H1 (cell line): ENCODE measurements around the gene ELMOD1. TPM values are rescaled to one million over a fixed set of nuclear protein-coding genes. Genes with fewer than 3 reads are reported as not detected.

Source experiments
- polyA plus RNA-seq, 7 experiments: library from polyadenylated mRNA; depleted of rRNA in 3 of 7; stranded (reverse) in 5 of 7; unstranded in 2 of 7; fragments of >200 nt in 5 of 7; fragments of 200-250 nt in 2 of 7; gene quantifications; 1 replicate in 5 of 7; 2 replicates in 1 of 7; 4 replicates in 1 of 7; pipeline versions ENCODE4 v1.2.1 to v1.2.3, GENCODE V29; 2011 to 2013; ENCODE audit warnings: missing spikeins in 2 of 7, mixed read lengths in 2 of 7
- total RNA-seq: library from RNA; stranded (reverse); fragmentation: NEBNext Ultra II Directional; extraction: Animal tissue kit (Norgen Biotek cat#: 25700); gene quantifications from 2 replicates; pipeline ENCODE4 v1.2.1, GENCODE V29; 2021
- TF ChIP-seq, protein P1 (sequence below): fragments of 300-600 bp; sonication (generic); IDR thresholded peaks from 2 replicates; pipeline ENCODE4 v1.7.1; 2012; ENCODE audit warnings: low read length, moderate library complexity, mild to moderate bottlenecking, inconsistent platforms; ENCODE audit not compliant: insufficient replicate concordance

Gene ELMOD1
- total and polyA plus RNA-seq, 2 of the 8 experiments (the other 6 are each of a cell fraction or from before 2014, with no cell fraction given), result 0.47 to 1.6 TPM

GRCh38 chr11:107619926-107620325 is 29.0 kb downstream of the ELMOD1 start (continued):
- TF ChIP-seq, protein P1, sequence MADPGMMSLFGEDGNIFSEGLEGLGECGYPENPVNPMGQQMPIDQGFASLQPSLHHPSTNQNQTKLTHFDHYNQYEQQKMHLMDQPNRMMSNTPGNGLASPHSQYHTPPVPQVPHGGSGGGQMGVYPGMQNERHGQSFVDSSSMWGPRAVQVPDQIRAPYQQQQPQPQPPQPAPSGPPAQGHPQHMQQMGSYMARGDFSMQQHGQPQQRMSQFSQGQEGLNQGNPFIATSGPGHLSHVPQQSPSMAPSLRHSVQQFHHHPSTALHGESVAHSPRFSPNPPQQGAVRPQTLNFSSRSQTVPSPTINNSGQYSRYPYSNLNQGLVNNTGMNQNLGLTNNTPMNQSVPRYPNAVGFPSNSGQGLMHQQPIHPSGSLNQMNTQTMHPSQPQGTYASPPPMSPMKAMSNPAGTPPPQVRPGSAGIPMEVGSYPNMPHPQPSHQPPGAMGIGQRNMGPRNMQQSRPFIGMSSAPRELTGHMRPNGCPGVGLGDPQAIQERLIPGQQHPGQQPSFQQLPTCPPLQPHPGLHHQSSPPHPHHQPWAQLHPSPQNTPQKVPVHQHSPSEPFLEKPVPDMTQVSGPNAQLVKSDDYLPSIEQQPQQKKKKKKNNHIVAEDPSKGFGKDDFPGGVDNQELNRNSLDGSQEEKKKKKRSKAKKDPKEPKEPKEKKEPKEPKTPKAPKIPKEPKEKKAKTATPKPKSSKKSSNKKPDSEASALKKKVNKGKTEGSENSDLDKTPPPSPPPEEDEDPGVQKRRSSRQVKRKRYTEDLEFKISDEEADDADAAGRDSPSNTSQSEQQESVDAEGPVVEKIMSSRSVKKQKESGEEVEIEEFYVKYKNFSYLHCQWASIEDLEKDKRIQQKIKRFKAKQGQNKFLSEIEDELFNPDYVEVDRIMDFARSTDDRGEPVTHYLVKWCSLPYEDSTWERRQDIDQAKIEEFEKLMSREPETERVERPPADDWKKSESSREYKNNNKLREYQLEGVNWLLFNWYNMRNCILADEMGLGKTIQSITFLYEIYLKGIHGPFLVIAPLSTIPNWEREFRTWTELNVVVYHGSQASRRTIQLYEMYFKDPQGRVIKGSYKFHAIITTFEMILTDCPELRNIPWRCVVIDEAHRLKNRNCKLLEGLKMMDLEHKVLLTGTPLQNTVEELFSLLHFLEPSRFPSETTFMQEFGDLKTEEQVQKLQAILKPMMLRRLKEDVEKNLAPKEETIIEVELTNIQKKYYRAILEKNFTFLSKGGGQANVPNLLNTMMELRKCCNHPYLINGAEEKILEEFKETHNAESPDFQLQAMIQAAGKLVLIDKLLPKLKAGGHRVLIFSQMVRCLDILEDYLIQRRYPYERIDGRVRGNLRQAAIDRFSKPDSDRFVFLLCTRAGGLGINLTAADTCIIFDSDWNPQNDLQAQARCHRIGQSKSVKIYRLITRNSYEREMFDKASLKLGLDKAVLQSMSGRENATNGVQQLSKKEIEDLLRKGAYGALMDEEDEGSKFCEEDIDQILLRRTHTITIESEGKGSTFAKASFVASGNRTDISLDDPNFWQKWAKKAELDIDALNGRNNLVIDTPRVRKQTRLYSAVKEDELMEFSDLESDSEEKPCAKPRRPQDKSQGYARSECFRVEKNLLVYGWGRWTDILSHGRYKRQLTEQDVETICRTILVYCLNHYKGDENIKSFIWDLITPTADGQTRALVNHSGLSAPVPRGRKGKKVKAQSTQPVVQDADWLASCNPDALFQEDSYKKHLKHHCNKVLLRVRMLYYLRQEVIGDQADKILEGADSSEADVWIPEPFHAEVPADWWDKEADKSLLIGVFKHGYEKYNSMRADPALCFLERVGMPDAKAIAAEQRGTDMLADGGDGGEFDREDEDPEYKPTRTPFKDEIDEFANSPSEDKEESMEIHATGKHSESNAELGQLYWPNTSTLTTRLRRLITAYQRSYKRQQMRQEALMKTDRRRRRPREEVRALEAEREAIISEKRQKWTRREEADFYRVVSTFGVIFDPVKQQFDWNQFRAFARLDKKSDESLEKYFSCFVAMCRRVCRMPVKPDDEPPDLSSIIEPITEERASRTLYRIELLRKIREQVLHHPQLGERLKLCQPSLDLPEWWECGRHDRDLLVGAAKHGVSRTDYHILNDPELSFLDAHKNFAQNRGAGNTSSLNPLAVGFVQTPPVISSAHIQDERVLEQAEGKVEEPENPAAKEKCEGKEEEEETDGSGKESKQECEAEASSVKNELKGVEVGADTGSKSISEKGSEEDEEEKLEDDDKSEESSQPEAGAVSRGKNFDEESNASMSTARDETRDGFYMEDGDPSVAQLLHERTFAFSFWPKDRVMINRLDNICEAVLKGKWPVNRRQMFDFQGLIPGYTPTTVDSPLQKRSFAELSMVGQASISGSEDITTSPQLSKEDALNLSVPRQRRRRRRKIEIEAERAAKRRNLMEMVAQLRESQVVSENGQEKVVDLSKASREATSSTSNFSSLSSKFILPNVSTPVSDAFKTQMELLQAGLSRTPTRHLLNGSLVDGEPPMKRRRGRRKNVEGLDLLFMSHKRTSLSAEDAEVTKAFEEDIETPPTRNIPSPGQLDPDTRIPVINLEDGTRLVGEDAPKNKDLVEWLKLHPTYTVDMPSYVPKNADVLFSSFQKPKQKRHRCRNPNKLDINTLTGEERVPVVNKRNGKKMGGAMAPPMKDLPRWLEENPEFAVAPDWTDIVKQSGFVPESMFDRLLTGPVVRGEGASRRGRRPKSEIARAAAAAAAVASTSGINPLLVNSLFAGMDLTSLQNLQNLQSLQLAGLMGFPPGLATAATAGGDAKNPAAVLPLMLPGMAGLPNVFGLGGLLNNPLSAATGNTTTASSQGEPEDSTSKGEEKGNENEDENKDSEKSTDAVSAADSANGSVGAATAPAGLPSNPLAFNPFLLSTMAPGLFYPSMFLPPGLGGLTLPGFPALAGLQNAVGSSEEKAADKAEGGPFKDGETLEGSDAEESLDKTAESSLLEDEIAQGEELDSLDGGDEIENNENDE, result no peak
